ENCODE results near the gene PUSL1.

- no peak for TF ChIP-seq CTCF (IDR thresholded peaks at IDR 0.05)
- TF ChIP-seq ZFX (IDR thresholded peaks at IDR 0.05; ENCODE audit: borderline replicate concordance) = no peak
These were observed 5.3 kb downstream of the PUSL1 start for GRCh38 chr1:1313500-1314236.
